ENCODE data around the gene SLC7A14.

Gene SLC7A14

GRCh38 chr3:170500462-170500861 is 85.4 kb downstream of the SLC7A14 start:
- Histone ChIP-seq H3K4me3 (ENCODE audit: control insufficient read depth in 1 of 7, extremely low read depth in 1 of 7, insufficient read depth in 4 of 7, low read depth in 2 of 7, low read length in 6 of 7) (no peak overlapping the region), H3K4me1 (ENCODE audit: control extremely low read depth in 1 of 4, control insufficient read depth in 4 of 4, insufficient read depth in 4 of 4, low read length in 3 of 4) (no peaks in the 10 kb centered on the region), H3K9me3 (ENCODE audit: control extremely low read depth in 1 of 5, control insufficient read depth in 4 of 5, insufficient read depth in 2 of 5, low read depth in 1 of 5, low read length in 4 of 5) (no peaks in the 10 kb centered on the region), H3K27me3 (replicated peaks in 2 of 5; ENCODE audit: control insufficient read depth in 4 of 5, insufficient read depth in 5 of 5, low read length in 4 of 5) (peaks cover 0 to 3% (median 0%) of the 10 kb centered on the region in 5 experiments), H3K27ac (ENCODE audit: insufficient read depth in 1 of 2, low read depth in 1 of 2, low read length in 2 of 2, poor library complexity in 1 of 2, severe bottlenecking in 2 of 2) (no peak overlapping the region), H3K36me3 (ENCODE audit: control insufficient read depth in 4 of 4, insufficient read depth in 4 of 4, low read length in 3 of 4) (no peaks in the 10 kb centered on the region)
- no CpG with 5 or more reads among the region's 2 CpGs for WGBS (ENCODE audit: insufficient coverage)
- ChIA-PET CTCF (no interaction called here), POLR2A (no interaction called here)
- DNase-seq = no peak

- Histone ChIP-seq H3K9me3 (ENCODE audit: control extremely low read depth in 1 of 5, control insufficient read depth in 4 of 5, insufficient read depth in 2 of 5, low read depth in 1 of 5, low read length in 4 of 5) (no peaks in the 10 kb centered on the region), H3K36me3 (ENCODE audit: control insufficient read depth in 4 of 4, insufficient read depth in 4 of 4, low read length in 3 of 4) (no peaks in the 10 kb centered on the region), H3K4me1 (ENCODE audit: control extremely low read depth in 1 of 4, control insufficient read depth in 4 of 4, insufficient read depth in 4 of 4, low read length in 3 of 4) (no peaks in the 10 kb centered on the region), H3K4me3 (ENCODE audit: control insufficient read depth in 1 of 7, extremely low read depth in 1 of 7, insufficient read depth in 4 of 7, low read depth in 2 of 7, low read length in 6 of 7) (no peak overlapping the region), H3K27me3 (replicated peaks in 2 of 5; ENCODE audit: control insufficient read depth in 4 of 5, insufficient read depth in 5 of 5, low read length in 4 of 5) (peaks cover 0 to 3% (median 0%) of the 10 kb centered on the region in 5 experiments), H3K27ac (ENCODE audit: insufficient read depth in 1 of 2, low read depth in 1 of 2, low read length in 2 of 2, poor library complexity in 1 of 2, severe bottlenecking in 2 of 2) (no peak overlapping the region)
- DNase-seq = peak in 2 of 3 donors; percentile 17 to 22
- 58% methylated on average over 2 of the region's 3 CpGs for WGBS (ENCODE audit: insufficient coverage)
- CTCF ChIA-PET = no interaction called here
- POLR2A ChIA-PET = no interaction called here
Observed at GRCh38 chr3:170499562-170500156, 86.2 kb downstream of the SLC7A14 start.

DNA sequence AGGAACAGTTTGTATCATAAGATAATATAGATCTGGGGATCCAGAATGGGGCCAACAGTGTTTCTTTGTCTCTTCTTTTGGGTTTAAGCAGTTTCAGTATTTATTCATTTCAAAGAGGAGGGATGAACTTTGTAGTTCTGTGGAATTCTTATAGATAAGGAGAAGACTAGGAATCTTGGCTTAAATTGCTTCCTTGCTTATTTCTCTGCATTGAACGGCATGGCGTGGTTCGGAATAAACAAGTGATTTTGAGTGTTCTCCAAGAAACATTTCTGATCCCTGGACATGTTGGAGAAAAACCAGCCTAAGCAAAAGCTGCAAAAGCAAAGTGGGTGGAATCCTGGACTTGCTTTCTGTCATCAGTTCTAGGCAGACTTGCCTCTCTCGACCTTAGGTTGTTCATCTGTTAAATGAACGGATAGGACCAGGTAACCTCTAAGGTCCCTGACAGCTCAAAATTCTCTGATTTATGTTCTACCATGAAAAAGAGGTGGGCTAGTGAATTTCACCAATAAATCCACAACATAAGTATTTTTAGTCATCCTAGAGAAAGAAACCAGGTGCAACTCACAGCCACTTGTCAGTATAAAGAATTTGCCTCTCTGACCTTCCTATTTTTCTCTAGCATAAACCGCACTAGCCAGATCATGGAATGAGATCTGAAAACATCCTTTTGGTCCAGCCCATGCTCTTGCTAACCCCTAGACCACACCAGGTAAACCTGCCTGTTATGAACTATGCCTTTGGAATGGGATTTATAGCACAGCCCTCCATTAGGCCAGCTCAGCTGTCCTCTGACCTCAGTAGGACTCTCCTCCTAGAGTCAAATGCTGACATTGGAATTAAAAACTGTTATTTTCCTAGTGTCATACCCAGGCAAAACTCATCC is 88.4 kb downstream of the SLC7A14 start:
- peaks cover 0 to 2% (median 0%) of the 10 kb centered on the region in 5 experiments for H3K27me3 ChIP-seq (replicated peaks in 2 of 5; ENCODE audit: control insufficient read depth in 4 of 5, insufficient read depth in 5 of 5, low read length in 4 of 5)
- H3K27ac ChIP-seq (ENCODE audit: insufficient read depth in 1 of 2, low read depth in 1 of 2, low read length in 2 of 2, poor library complexity in 1 of 2, severe bottlenecking in 2 of 2) = no peak overlapping the region
- 100% methylated on average over 4 of the region's 6 CpGs for WGBS (ENCODE audit: insufficient coverage)
- no peaks in the 10 kb centered on the region for H3K36me3 ChIP-seq (ENCODE audit: control insufficient read depth in 4 of 4, insufficient read depth in 4 of 4, low read length in 3 of 4)
- POLR2A ChIA-PET = no interaction called here
- CTCF ChIA-PET = interaction anchor here (0.6 kb wide), 1 partner anchor 15 kb away, joined by 3 read pairs; no protein-coding TSS in a partner anchor
- DNase-seq = no peak
- no peaks in the 10 kb centered on the region for H3K9me3 ChIP-seq (ENCODE audit: control extremely low read depth in 1 of 5, control insufficient read depth in 4 of 5, insufficient read depth in 2 of 5, low read depth in 1 of 5, low read length in 4 of 5)
- H3K4me1 ChIP-seq (ENCODE audit: control extremely low read depth in 1 of 4, control insufficient read depth in 4 of 4, insufficient read depth in 4 of 4, low read length in 3 of 4) = no peaks in the 10 kb centered on the region
- no peak overlapping the region for H3K4me3 ChIP-seq (ENCODE audit: control insufficient read depth in 1 of 7, extremely low read depth in 1 of 7, insufficient read depth in 4 of 7, low read depth in 2 of 7, low read length in 6 of 7)

DNA sequence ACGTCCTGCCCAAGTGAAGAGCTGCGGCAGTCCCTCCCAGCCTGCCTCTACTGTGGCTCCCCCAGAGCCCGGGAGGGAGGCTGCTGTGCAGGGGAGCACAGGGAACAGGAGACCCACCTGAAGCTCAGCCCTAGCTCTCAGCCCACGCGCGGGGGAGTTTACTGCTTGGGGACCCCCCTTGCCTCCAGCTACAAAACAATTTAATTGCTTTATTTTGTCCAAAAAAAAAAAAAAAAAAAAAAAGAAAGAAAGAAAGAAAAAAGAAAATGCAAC is 89.1 kb downstream of the SLC7A14 start:
- 87% methylated on average over 3 of the region's 6 CpGs for WGBS (ENCODE audit: insufficient coverage)
- Histone ChIP-seq H3K4me1 (ENCODE audit: control extremely low read depth in 1 of 4, control insufficient read depth in 4 of 4, insufficient read depth in 4 of 4, low read length in 3 of 4) (no peaks in the 10 kb centered on the region), H3K4me3 (ENCODE audit: control insufficient read depth in 1 of 7, extremely low read depth in 1 of 7, insufficient read depth in 4 of 7, low read depth in 2 of 7, low read length in 6 of 7) (no peak overlapping the region), H3K27me3 (replicated peaks in 2 of 5; ENCODE audit: control insufficient read depth in 4 of 5, insufficient read depth in 5 of 5, low read length in 4 of 5) (peaks cover 0 to 3% (median 0%) of the 10 kb centered on the region in 5 experiments), H3K9me3 (ENCODE audit: control extremely low read depth in 1 of 5, control insufficient read depth in 4 of 5, insufficient read depth in 2 of 5, low read depth in 1 of 5, low read length in 4 of 5) (no peaks in the 10 kb centered on the region), H3K36me3 (ENCODE audit: control insufficient read depth in 4 of 4, insufficient read depth in 4 of 4, low read length in 3 of 4) (no peaks in the 10 kb centered on the region), H3K27ac (ENCODE audit: insufficient read depth in 1 of 2, low read depth in 1 of 2, low read length in 2 of 2, poor library complexity in 1 of 2, severe bottlenecking in 2 of 2) (no peak overlapping the region)
- POLR2A ChIA-PET = no interaction called here
- no peak for DNase-seq
- CTCF ChIA-PET = interaction anchor here (0.6 kb wide), 1 partner anchor 14 kb away, joined by 3 read pairs; no protein-coding TSS in a partner anchor

DNA sequence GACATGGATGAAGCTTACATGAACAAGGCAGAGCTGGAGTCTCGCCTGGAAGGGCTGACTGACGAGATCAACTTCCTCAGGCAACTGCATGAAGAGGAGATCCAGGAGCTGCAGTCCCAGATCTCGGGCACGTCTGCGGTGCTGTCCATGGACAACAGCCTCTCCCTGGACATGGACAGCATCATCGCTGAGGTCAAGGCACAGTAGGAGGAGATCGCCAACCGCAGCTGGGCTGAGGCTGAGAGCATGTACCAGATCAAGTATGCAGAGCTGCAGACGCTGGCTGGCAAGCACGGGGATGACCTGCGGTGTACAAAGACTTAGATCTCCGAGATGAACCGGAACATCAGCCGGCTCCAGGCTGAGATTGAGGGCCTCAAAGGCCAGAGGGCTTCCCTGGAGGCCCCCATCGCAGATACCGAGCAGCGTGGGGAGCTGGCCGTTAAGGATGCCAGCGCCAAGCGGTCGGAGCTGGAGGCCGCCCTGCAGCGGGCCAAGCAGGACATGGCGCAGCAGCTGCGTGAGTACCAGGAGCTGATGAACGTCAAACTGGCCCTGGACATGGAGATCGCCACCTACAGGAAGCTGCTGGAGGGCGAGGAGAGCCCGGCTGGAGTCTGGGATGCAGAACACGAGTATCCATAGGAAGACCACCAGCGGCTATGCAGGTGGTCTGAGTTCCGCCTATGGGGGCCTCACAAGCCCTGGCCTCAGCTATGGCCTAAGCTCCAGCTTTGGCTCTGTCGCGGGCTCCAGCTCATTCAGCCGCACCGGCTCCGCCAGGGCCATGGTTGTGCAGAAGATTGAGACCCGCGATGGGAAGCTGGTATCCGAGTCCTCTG is 89.6 kb downstream of the SLC7A14 start:
- no peaks in the 10 kb centered on the region for H3K4me1 ChIP-seq (ENCODE audit: control extremely low read depth in 1 of 4, control insufficient read depth in 4 of 4, insufficient read depth in 4 of 4, low read length in 3 of 4)
- 95% methylated on average over 40 of the region's 40 CpGs for WGBS (ENCODE audit: insufficient coverage)

DNA sequence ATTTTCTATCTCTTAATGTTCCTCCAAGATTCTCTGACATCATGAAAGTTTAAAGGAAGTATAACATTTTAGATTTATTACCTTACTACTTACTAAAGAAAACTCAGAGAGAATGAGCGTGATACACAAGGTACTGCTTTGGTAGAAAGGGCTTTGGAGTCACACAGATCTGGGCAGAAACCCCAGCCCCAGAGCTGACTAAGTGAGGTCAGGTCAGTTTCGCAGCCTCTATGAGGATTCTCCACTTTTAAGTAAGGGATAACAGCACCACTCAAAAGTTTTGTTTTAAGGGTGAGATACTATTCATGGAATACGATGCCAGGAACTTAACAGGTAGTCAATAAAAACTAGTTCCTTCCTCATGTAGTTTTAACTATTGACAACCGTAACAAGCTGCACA is 91.1 kb downstream of the SLC7A14 start:
- Histone ChIP-seq H3K9me3 (ENCODE audit: control extremely low read depth in 1 of 5, control insufficient read depth in 4 of 5, insufficient read depth in 2 of 5, low read depth in 1 of 5, low read length in 4 of 5) (no peaks in the 10 kb centered on the region), H3K36me3 (ENCODE audit: control insufficient read depth in 4 of 4, insufficient read depth in 4 of 4, low read length in 3 of 4) (no peaks in the 10 kb centered on the region), H3K27me3 (replicated peaks in 2 of 5; ENCODE audit: control insufficient read depth in 4 of 5, insufficient read depth in 5 of 5, low read length in 4 of 5) (peaks cover 0 to 3% (median 0%) of the 10 kb centered on the region in 5 experiments), H3K27ac (ENCODE audit: insufficient read depth in 1 of 2, low read depth in 1 of 2, low read length in 2 of 2, poor library complexity in 1 of 2, severe bottlenecking in 2 of 2) (no peak overlapping the region), H3K4me3 (ENCODE audit: control insufficient read depth in 1 of 7, extremely low read depth in 1 of 7, insufficient read depth in 4 of 7, low read depth in 2 of 7, low read length in 6 of 7) (no peak overlapping the region), H3K4me1 (ENCODE audit: control extremely low read depth in 1 of 4, control insufficient read depth in 4 of 4, insufficient read depth in 4 of 4, low read length in 3 of 4) (no peaks in the 10 kb centered on the region)
- ChIA-PET CTCF (no interaction called here), POLR2A (no interaction called here)
- 90% methylated on average over 2 of the region's 4 CpGs for WGBS (ENCODE audit: insufficient coverage)
- no peak for DNase-seq

More for the DNA sequence above, 89.6 kb downstream of the SLC7A14 start:
- no peak for DNase-seq
- Histone ChIP-seq H3K9me3 (ENCODE audit: control extremely low read depth in 1 of 5, control insufficient read depth in 4 of 5, insufficient read depth in 2 of 5, low read depth in 1 of 5, low read length in 4 of 5) (no peaks in the 10 kb centered on the region), H3K27me3 (replicated peaks in 2 of 5; ENCODE audit: control insufficient read depth in 4 of 5, insufficient read depth in 5 of 5, low read length in 4 of 5) (peaks cover 0 to 3% (median 0%) of the 10 kb centered on the region in 5 experiments), H3K36me3 (ENCODE audit: control insufficient read depth in 4 of 4, insufficient read depth in 4 of 4, low read length in 3 of 4) (no peaks in the 10 kb centered on the region), H3K4me3 (ENCODE audit: control insufficient read depth in 1 of 7, extremely low read depth in 1 of 7, insufficient read depth in 4 of 7, low read depth in 2 of 7, low read length in 6 of 7) (no peak overlapping the region), H3K27ac (ENCODE audit: insufficient read depth in 1 of 2, low read depth in 1 of 2, low read length in 2 of 2, poor library complexity in 1 of 2, severe bottlenecking in 2 of 2) (no peak overlapping the region)
- CTCF ChIA-PET = no interaction called here
- POLR2A ChIA-PET = no interaction called here

Measured in common myeloid progenitor, CD34-positive (primary cell).